Measurements from ENCODE around the gene CNTRL.

The CNTRL gene

DNA sequence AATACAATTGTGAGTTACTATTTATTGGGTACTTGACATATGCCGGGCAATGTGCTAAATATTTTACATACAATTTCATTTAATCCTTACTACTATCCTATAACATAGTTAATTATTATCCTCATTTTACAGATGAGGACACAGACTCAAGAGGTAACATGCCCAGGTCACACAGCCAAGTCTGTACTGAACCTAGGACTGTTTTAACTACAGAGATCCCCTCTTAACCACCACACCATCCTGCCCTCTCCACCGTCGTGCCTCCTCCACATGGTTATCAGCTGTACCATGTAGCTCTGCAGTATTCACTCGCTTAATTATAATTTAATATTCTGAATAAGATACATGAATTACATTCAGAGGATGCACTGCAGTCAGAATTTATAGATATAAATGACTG, 121.6 kb downstream of the CNTRL start:
- H3K36me3 ChIP-seq = 0 out of 2 replicates have a peak, but pooled peaks cover 1% of the 10 kb centered on the region
- H3K9ac ChIP-seq = no peak overlapping the region
- TF ChIP-seq Cebpa-rat (IDR thresholded peaks at IDR 0.05) = no peak
- peaks cover 84% of the 10 kb centered on the region for H3K4me1 ChIP-seq
- no peak overlapping the region for H3K27ac ChIP-seq
- no peak overlapping the region for H3K4me3 ChIP-seq
- peak overlapping the region; percentile 27 for H3K4me2 ChIP-seq
- no peaks in the 10 kb centered on the region for H3K27me3 ChIP-seq
- peaks cover 100% of the 10 kb centered on the region for H4K20me1 ChIP-seq
- no peaks in the 10 kb centered on the region for H3K9me3 ChIP-seq

GRCh38 chr9:121197132-121197531, 122.4 kb downstream of the CNTRL start:
- Histone ChIP-seq H3K4me3 (no peak overlapping the region), H3K27me3 (no peaks in the 10 kb centered on the region), H3K9me3 (no peaks in the 10 kb centered on the region), H3K27ac (no peak overlapping the region), H4K20me1 (peaks cover 93% of the 10 kb centered on the region), H3K4me1 (peaks cover 80% of the 10 kb centered on the region), H3K4me2 (peak overlapping the region; percentile 2; the same call in 1 of the 2 replicates), H3K9ac (no peak overlapping the region), H3K36me3 (no peaks in the 10 kb centered on the region)
- TF ChIP-seq Cebpa-rat (IDR thresholded peaks at IDR 0.05) = no peak

DNA sequence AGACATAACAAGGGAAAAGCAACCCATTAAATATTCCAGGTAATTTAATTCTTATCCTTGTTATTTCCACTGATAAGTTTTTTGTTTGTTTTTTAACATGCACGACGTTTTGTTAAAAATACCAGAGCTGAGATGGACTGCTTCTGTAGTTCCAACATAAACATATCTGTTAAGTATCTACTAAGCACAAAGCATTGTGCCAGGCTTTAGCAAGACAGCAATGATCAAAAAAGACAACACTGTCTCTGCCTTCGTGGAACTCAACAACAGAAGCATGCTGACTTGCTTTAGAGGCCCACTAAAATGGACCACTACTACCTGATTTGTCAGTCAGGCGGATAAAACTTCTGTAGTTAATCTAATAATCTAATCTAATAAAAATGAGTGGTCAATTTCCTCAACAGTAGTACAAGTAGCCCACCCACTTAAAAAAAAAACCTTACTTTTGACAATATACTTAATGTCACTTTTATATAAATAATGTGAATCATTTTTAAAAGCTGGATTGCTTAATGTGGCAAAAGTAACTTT, 123.8 kb downstream of the CNTRL start:
- Histone ChIP-seq H3K27me3 (no peaks in the 10 kb centered on the region), H3K9me3 (no peaks in the 10 kb centered on the region), H3K4me1 (peaks cover 70% of the 10 kb centered on the region), H3K36me3 (no peaks in the 10 kb centered on the region), H3K4me3 (no peak overlapping the region), H4K20me1 (peaks cover 78% of the 10 kb centered on the region), H3K27ac (no peak overlapping the region), H3K4me2 (peak overlapping the region; percentile 98), H3K9ac (no peak overlapping the region)
- TF ChIP-seq Cebpa-rat (IDR thresholded peaks at IDR 0.05) = no peak

DNA sequence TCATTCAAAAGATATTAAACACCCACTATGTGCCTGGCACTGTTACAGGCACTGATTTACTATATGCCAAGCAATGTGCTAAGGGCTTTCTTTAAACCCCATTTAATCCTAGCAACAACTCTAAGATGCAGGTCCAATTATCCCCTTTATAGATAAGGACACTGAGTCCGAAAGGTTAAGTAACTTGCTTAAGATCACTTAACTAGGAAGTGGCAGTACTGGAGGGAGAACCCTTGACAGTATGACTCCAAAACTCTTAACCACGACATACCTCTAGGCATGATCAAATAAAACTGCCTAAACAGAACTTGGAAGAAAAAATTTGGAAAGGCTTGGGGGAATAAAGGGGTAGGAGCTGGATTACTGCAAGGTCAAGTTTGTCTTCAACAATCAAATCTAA, 125.2 kb downstream of the CNTRL start:
- H3K27ac ChIP-seq = peak overlapping the region; percentile 97; the same call in 1 of the 2 replicates
- peak overlapping the region; percentile 98 for H3K4me2 ChIP-seq
- H3K27me3 ChIP-seq = no peaks in the 10 kb centered on the region
- H3K4me3 ChIP-seq = peak overlapping the region; percentile 95
- peaks cover 65% of the 10 kb centered on the region for H4K20me1 ChIP-seq
- H3K4me1 ChIP-seq = peaks cover 60% of the 10 kb centered on the region
- H3K36me3 ChIP-seq = no peaks in the 10 kb centered on the region
- TF ChIP-seq Cebpa-rat (IDR thresholded peaks at IDR 0.05) = no peak
- peak overlapping the region; percentile 98 for H3K9ac ChIP-seq
- no peaks in the 10 kb centered on the region for H3K9me3 ChIP-seq

GRCh38 chr9:121200356-121200755, 125.6 kb downstream of the CNTRL start:
- H3K4me2 ChIP-seq = peak overlapping the region; percentile 98
- peak overlapping the region; percentile 97 for H3K27ac ChIP-seq
- H3K27me3 ChIP-seq = no peaks in the 10 kb centered on the region
- peak overlapping the region; percentile 98 for H3K9ac ChIP-seq
- TF ChIP-seq Cebpa-rat (IDR thresholded peaks at IDR 0.05) = no peak
- no peaks in the 10 kb centered on the region for H3K9me3 ChIP-seq
- peaks cover 61% of the 10 kb centered on the region for H4K20me1 ChIP-seq
- no peaks in the 10 kb centered on the region for H3K36me3 ChIP-seq
- peaks cover 58% of the 10 kb centered on the region for H3K4me1 ChIP-seq
- H3K4me3 ChIP-seq = peak overlapping the region; percentile 95

GRCh38 chr9:121201045-121201737, 126.4 kb downstream of the CNTRL start:
- Histone ChIP-seq H3K4me1 (peaks cover 49% of the 10 kb centered on the region), H3K27ac (peak overlapping the region; percentile 97), H3K4me2 (peak overlapping the region; percentile 98), H3K27me3 (no peaks in the 10 kb centered on the region), H3K9ac (peak overlapping the region; percentile 98), H3K9me3 (no peaks in the 10 kb centered on the region), H4K20me1 (peaks cover 52% of the 10 kb centered on the region), H3K4me3 (peak overlapping the region; percentile 95), H3K36me3 (no peaks in the 10 kb centered on the region)
- TF ChIP-seq Cebpa-rat (IDR thresholded peaks at IDR 0.05) = no peak

- H4K20me1 ChIP-seq = peaks cover 45% of the 10 kb centered on the region
- peaks cover 46% of the 10 kb centered on the region for H3K4me1 ChIP-seq
- H3K27me3 ChIP-seq = no peaks in the 10 kb centered on the region
These were observed 127.2 kb downstream of the CNTRL start, which contains the start of gene RAB14 for GRCh38 chr9:121201738-121202533. Gene RAB14 (minus strand): TSS chr9:121201869. CDS start chr9:121193412, 8,457 bp downstream.

DNA sequence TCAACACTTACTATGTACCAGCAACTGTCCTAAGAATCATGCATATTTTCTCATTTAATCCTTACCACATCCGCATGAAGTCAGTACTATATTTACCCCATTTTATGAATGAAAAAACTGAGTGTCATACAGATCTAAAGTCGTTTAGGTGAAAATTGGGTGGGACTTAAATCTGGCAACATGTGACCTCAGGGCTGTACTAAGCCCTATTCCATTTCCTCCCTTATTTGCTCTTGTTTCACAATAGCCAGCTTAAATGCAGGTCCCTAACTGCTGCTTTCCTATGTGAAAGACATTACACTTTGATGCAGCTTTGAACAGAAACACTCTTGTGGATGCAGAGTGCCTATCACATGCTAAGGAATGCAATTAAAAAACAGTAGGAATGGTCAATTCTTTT, 129.4 kb downstream of the CNTRL start:
- no peaks in the 10 kb centered on the region for H3K27me3 ChIP-seq
- H3K27ac ChIP-seq = no peak overlapping the region
- peaks cover 23% of the 10 kb centered on the region for H4K20me1 ChIP-seq
- H3K4me3 ChIP-seq = no peak overlapping the region
- H3K4me1 ChIP-seq = peaks cover 37% of the 10 kb centered on the region
- H3K4me2 ChIP-seq = no peak overlapping the region
- TF ChIP-seq Cebpa-rat (IDR thresholded peaks at IDR 0.05) = no peak
- H3K9ac ChIP-seq = no peak overlapping the region
- H3K9me3 ChIP-seq = no peaks in the 10 kb centered on the region
- no peaks in the 10 kb centered on the region for H3K36me3 ChIP-seq

More at GRCh38 chr9:121201738-121202533, 127.2 kb downstream of the CNTRL start, which contains the start of gene RAB14:
- H3K36me3 ChIP-seq = no peaks in the 10 kb centered on the region
- no peaks in the 10 kb centered on the region for H3K9me3 ChIP-seq
- H3K4me2 ChIP-seq = peak within 1 kb of the TSS; percentile 98
- peak within 1 kb of the TSS; percentile 97 for H3K27ac ChIP-seq
- peak within 1 kb of the TSS; percentile 95 for H3K4me3 ChIP-seq
- no peak for TF ChIP-seq Cebpa-rat (IDR thresholded peaks at IDR 0.05)
- H3K9ac ChIP-seq = peak within 1 kb of the TSS; percentile 98

DNA sequence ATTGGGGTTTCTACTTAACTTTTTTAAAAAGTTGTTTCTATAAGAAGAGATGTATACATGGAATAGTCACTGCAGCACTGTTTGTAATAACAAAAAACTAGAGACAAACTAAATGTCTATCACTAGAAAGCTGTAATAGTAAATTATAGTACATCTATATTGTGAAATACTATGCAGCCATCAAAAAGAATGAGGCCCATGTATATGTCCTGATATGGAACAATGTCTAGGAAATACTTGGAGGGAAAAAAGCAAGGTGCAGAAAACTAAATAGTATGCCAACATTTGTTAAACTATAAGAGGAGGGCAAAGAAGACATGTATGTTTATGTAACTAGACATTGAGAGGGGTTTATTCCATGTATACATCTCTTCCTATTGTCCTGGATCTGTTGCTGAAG, 129.9 kb downstream of the CNTRL start:
- Histone ChIP-seq H3K27me3 (no peaks in the 10 kb centered on the region), H3K9ac (no peak overlapping the region), H3K27ac (no peak overlapping the region), H3K9me3 (no peaks in the 10 kb centered on the region), H4K20me1 (peaks cover 18% of the 10 kb centered on the region), H3K36me3 (no peaks in the 10 kb centered on the region), H3K4me3 (no peak overlapping the region), H3K4me2 (no peak overlapping the region), H3K4me1 (peaks cover 32% of the 10 kb centered on the region)
- TF ChIP-seq Cebpa-rat (IDR thresholded peaks at IDR 0.05) = no peak

Data from BLaER1 (cell line).